Lower leg skin (tissue), 3 donors: ENCODE measurements around the gene ADAT3.

ENCODE experiments used
- CTCF ChIP-seq, 3 donors: fragments of 450-650 bp; IDR thresholded peaks; one replicate each; pipeline ENCODE4 v1.5.1; 2016; ENCODE audit warnings: antibody characterized with exemption in 3 of 3, mild to moderate bottlenecking in 3 of 3, moderate library complexity in 2 of 3
- POLR2A ChIP-seq, 2 donors: fragments of 450-650 bp; IDR thresholded peaks; one replicate each; pipeline ENCODE4 v1.6.1; 2016 to 2017; ENCODE audit warnings: antibody characterized with exemption in 2 of 2, mild to moderate bottlenecking in 1 of 2, moderate library complexity in 1 of 2

- TF ChIP-seq CTCF (IDR thresholded peaks at IDR 0.05): no peak
- no peak for TF ChIP-seq POLR2A (IDR thresholded peaks at IDR 0.05)
Measured at GRCh38 chr19:1961000-1961883, 56.0 kb downstream of the ADAT3 start.
